GM18858 (cell line): Measurements from ENCODE around the gene GNB1.
"Not testable (repeated sequence)": the region's sequence is repeated elsewhere in the genome, so short reads cannot be mapped to it uniquely, and the experiment has no call there.

ENCODE experiments used
- ATAC-seq: cut with Tn5 transposase; IDR thresholded peaks from one replicate; pipeline ENCODE4 v1.9.1; 2021; ENCODE audit not compliant: unreplicated experiment

The GNB1 gene

DNA sequence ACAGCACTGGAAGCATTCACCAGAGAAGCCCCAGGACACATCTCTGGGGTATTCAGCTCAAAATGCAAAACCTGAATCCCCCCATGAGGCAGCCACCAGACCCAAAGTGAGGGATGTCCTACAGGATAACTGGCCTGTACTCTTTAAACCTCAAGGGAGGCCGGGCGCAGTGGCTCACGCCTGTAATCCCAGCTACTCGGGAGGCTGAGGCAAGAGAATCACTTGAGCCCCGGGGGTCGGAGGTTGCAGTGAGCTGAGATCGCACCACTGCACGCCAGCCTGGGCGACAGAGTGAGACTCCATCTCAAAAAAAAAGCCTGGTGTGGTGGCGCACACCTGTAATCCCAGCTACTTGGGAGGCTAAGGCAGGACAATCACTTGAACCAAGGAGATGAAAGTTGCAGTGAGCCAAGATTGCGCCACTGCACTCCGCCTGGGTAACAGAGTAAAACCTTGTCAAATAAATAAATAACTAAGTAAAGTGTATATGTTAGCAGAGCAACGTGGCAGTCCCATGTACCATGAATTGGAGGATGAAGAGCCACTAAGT, 29.1 kb downstream of the GNB1 start:
- not testable (repeated sequence) for ATAC-seq

DNA sequence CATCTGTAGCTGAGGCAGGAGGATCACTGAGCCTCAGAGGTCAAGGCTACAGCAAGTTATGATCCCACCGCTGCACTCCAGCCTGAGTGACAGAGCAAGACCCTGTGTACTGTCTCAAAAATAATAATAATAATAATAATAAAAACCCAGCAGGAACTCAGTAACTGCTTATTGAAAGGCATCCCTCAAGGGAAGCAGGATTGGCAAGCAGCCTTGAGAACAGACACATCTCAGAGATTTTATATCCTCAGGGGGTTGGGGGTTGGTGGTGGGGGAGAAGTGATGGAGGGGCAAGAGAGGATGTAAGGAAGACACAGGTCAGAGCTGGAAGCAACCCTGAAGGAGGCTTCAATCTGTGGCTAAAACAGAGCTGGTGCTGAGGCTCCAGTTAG, 29.6 kb downstream of the GNB1 start:
- ATAC-seq = no peak

DNA sequence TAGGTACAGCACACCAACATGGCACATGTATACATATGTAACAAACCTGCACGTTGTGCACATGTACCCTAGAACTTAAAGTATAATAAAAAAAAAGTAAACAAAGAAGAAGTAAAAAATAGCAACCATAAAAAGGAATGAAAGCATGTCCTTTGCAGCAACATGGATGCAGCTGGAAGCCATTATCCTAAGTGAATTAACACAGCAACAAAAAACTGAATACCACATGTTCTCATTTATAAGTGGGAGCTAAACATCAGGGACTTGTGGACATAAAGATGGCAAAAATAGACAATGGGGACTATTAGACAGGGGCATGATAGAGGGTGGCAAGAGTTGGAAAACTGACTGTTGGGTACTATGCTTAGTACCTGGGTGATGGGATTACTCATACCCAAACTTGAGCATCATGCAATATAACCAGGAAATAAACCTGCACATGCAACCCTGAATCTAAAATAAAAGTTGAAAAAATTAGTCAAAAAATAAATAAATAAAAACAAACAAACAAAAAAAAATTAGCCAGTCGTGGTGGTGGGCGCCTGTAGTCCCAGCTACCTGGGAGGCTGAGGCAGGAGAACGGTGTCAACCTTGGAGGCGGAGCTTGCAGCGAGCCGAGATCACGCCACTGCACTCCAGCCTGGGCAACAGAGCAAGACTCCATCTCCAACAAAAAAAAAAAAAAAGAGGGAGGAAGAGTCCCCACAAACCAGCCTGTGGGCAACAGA, 30.8 kb downstream of the GNB1 start:
- not testable (repeated sequence) for ATAC-seq

DNA sequence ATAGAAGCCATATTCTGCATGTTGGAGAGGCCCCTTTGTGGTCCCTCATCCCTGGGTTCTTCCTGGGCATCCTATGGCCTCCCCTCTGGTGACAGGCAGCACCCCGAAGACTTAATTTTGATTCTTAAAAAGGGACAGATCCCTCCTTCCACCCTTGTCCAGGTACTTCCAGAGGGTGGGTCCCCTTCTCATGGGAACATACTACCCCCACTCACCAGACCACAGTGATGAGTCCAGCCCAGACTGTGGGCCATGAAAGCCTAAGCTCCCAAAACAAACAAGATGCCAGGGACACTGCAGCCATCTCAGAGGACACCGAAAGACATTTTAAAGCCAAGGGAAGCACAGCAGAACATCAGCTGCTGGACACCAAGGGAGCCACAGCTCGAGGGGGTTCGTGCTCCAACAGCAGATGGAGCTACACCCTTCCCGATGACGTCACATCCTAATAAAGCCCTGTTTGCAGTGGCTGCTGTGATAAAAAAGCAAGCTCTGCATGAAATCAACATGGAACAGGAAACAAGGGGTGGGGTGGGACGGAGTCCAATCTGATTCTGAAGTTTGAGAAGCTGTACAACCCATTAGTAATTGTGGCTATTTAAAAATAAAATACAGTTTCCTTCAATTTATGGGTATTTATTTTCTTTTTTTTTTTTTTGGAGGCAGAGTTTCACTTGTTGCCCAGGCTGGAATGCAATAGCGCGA, 32.4 kb downstream of the GNB1 start:
- no peak for ATAC-seq

DNA sequence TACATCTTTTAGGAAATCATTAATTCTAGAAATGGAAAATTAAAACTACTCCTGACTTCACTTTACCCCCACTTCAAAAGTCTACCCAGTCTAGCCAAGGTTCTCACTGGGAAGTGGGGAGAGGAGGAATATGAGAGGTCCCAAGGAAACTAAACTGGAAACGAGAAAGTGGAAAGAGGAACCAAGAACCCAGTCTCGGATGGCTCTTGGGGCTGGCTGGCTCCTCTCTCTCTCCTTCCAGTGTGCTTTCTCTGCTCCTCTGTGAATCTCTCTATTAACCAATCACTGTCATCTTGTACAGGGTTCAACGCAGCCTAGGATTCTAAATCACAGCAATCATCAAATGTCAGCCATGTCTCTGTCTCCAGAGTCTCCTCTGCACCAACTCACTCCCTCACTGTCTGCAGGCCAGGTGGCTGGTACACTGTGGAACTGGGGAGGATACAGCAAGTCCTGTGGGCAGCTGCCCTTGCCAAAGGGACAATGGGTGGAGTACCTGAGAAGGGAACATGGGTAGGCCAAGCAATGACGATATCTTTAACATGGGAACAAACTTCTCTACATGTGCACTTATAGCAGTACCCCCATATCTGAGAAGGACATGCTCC, 33.7 kb downstream of the GNB1 start:
- no peak for ATAC-seq

DNA sequence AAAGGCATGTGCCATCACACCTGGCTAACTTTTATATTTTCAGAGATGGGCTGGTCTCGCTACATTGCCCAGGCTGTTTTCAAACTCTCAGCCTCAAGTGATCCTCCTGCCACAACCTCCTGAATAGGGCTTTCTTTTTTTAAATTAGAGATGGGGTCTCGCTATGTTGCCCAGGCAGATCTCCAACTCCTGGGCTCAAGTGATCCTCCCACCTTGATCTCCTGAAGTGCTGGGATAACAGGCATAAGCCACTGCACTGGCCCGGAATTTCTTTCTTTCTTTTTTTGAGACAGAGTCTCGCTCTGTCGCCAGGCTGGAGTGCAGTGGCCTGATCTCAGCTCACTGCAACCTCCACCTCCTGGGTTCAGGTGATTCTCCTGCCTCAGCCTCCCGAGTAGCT, 34.7 kb downstream of the GNB1 start:
- ATAC-seq = not testable (repeated sequence)

DNA sequence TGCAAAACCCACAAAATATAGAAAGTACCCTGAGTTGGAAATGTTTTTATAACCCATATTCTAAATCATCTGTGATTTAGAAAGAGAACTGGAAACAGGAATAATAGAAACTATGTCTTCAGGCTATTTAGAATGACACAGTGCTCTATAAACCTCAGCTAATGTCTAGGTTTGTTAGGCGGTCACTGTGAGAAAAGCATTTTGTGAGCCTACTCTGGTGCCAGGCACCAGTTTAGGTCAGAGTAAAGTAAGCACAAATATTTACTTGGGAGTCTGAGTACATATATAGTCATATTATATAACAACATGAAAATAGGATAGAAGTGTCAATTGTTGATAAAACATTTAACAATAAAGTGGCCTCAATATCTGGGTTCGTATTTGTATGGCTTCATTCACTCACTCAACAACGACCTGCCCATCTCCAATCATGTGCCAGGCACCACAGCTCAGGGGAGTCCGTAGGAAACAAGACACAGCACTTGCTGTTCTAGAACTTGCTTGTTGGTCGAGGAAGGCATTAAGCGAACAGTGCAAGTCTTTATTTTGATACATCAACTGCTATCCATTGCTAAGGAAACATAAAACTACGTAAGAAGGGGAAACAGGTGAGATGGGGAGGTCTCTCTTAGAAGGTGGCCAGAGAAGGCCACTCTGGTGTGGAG, 37.2 kb downstream of the GNB1 start:
- no peak for ATAC-seq

DNA sequence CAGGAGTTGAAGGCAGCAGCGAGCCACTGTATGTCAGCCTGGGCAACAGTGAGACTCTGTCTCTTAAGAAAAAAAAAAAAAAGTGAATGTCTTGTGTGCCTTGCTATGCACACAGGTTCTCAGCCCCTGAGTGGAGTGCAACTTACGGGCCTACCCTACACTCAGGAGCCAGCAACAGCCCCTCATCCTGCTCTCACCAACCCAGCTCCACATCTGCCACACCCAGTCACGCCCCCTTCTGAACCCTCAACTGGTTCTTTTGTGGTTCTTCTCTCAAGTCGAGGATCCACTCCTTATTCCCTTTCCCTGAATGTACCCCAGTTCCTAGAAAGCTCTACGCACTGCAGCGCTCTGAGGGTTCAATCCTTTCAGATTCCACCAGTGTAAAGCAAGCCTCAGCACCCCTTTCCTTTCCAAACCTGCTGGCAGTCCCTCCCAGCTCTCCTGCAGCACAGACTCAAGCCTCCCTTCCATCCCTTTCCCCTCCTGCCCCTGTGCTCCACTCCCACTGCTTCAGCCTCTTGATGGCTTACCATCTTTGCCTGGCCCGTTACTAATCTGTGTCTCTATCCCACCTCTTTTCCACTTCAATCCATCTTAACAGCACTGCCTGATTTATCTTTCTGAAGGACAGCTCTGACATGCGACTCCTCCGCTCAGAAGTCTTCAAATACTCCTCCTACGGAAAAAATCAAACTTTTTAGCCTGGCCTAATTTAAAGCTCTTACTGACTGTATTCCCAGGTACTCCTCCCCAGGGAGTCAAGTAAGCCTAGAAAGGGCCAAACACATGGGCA, 38.1 kb downstream of the GNB1 start:
- no peak for ATAC-seq

DNA sequence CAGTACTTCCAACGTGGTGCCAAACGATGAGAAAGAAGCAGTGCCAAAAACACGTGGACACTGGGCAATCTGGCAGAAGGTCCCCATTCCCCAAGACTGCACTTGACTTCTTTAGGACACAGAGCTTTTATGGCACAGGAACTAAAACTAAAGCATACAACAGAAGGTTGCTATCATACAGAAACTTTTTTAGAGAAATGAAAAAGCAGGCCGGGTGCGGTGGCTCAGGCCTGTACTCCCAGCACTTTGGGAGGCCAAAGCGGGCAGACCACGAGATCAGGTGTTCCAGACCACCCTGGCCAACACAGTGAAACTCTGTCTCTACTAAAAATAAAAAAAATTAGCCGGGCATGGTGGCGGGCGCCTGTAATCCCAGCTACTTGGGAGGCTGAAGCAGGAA, 43.0 kb downstream of the GNB1 start:
- no peak for ATAC-seq

DNA sequence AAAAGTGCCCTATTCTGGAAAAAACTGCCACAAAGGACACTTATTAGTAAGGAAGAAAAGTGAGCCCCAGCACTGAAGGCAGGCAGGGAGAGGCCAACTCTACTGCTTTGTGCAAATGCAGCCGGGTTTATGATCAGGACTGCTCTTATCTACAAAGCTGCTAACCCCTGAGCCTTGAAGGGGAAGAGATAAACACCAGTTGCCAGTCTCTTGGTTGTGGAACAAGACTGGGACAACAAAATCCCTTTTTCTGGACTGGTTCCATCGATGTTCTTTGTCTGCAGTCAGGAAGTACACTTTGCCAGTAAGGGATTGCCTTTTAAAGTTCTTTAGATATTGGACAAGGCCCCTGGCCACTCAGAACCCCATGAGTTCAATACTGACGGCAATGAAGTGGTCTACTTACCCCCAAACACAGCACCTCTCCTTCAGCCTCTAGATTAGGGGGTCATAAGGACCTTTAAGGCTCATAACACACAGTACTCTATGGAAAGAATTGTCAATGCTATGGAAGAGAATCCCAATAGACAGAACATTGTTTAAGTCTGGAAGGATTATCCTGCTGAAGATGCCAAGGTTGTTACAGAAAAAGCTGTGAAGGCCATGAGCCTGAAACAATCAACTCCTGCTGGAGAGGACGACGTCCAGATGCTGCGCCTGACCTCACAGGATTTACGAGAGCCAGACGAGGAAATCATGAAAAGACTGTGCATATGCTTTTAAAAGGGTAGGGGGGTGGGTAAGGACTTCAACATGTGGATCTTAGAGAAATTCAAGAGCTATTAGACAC, 43.6 kb downstream of the GNB1 start:
- ATAC-seq = no peak

DNA sequence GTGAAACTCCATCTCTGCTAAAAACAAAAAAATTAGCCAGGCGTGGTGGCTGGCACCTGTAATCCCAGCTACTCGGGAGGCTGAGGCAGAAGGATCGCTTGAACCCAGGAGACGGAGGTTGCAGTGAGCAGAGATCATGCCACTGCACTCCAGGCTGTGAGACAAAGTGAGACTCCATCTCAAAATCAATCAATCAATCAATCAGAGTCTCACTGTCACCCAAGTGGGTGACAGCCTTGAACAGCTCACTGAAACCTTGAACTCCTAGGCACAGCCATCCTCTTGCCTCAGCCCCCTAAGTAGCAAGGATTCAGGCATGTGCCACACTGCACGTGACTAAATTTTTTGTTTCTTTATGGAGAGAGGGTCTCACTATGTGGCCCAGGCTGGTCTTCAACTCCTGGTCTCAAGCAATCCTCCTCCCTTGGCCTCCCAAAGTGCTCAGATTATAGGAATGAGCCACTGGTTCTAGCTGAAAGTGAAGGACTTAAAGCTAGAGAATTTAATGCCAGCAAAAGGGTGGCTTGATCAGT, 44.4 kb downstream of the GNB1 start:
- ATAC-seq = no peak

DNA sequence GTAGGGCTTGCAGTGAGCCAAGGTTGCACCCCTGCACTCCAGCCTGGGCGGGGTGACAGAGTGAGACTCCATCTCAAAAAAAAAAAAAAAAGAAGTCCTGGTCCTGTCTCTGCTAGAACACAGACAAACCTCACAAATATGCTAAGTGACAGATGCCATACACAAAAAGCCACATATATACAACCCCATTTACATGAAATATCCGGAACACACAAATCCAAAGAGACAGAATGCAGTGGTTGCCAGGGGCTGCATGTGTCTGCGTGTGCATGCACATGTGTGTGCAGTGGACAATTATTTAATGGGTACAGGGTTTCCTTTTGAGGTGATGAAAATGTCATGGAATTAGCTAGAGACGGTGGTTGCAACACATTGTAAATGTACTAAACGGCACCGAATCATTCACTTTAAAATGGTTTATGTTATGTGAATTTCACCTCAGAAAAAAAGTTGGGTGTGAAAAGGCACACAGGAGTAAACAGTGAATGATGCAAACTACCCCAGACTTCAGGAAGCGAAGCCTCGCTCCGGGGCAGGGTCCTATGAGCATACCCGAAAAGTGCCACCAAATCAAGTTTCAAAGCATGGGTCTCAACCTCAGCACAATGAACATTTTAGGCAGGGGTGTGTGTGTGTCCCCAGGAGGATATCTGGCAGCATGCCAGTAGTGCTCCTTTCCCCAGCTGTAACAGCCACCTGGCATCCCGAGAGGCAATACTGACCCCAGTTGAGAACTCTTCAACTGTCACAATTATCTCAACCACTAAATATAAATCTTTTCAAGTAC, 48.3 kb downstream of the GNB1 start:
- ATAC-seq = no peak

DNA sequence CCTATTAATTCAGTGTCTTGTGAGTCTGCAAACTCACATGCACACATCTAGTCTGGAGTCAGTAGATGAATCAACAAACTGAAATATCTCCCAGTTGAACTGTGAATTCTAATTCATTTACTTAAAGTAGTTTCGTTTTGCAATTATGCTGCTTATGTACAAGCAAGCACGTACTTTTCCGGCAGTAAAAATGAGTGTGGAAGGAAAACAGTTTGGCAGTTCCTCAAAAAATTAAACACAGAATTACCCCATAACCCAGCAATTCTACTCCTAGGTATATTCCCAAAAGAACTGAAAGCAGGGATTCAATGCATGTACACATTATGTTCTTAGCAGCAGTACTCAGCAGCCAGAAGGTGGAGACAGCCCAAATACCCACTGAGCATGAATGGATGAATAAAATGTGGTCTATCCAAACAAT, 49.3 kb downstream of the GNB1 start:
- no peak for ATAC-seq

DNA sequence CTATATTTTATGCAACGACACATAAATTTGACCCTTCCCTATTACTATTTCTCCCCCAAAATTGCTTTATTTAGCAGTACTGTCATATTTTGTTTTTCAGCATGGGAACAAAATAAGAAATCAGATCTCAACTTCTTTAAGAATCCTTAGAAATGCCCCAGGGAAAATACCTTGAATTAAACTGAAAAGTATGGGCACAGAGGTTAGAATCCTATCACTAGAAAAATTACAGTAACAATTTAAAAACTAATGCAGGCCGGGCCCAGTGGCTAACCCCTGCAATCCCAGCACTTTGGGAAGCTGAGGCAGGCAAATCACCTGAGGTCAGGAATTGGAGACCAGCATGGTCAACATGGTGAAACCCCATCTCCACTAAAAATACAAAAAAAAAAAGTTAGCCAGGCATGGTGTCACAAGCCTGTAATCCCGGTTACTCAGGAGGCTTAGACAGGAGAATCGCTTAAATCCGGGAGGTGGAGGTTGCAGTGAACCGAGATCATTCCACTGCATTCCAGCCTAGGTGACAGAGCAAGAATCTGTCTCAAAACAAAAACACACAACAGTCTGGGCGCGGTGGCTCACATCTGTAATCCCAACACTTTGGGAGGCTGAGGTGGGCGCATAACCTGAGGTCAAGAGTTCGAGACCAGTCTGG, 51.4 kb downstream of the GNB1 start:
- no peak for ATAC-seq

DNA sequence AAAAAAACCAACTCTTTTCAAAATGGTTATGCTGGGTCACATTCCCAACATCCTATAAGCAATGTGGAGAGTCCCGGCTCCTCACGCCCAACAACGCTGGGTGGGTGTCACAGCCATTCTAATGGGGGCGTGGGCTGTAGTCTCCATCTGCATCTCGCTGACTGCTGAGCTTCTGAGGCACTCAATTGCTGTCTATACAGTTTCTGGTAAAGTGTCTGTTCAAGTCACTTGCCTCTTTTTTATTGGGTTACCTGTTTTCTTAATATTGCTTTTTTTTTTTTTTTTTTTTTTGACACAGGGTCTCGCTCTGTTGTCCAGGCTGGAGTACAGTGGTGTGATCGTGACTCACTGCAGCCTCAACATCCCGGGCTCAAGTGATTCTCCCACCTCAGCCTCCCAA, 54.8 kb downstream of the GNB1 start:
- ATAC-seq = no peak

DNA sequence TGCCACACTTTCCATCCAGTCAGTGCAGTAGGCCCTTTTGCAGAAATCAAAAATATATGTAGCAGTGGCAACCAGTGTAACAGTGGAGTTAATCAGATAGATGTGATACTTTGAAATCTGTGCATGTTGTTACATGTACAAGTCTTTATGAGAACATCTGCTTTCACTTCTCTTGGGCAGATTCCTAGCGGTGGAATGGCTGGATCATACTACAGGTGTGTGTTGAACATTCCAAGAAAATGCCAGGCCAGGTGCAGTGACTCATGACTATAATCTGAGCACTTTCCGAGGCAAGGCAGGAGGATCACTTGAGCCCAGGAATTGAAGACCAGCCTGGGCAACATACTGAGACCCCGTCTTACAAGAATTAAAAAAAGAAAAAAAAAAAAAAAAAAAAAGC, 55.3 kb downstream of the GNB1 start:
- no peak for ATAC-seq

DNA sequence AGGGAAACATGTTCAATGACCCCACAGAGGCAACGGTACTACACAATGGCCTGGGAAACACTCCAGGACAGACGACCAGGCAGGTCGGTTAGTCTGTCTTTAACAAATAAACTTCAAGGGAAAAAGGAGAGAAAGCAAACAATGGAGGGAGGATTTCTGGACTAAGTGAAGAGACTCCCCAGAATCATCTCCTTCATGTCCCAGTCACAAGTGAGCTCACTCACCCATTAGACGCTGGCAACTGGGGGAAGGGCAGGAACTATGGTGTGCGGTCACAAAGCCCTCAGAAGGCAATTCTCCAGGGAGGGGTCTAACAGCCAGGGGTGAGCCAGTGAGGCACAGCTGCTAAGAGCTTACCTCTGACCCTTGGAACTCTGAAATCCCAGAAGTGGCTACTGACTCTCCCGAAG, 57.0 kb downstream of the GNB1 start:
- ATAC-seq = no peak

DNA sequence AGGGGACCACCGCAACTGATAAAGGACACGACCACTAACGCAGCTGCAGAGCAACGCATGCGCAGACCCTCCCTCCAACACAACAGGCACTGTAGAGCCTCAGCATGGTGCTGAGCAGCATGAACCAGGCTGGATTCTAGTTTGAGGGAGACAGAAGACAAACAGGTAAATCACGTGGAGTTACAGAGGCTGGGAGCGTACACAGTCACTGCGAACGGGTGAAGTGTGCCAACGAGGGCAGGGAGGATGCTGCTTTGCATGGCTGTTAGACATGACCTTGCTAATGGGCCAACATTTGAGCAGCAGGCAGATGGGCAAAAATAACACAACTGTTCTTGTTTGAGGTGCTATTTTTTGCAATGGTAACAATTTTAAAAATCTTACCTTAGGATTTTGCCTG, 57.4 kb downstream of the GNB1 start:
- no peak for ATAC-seq
